Suprapubic skin (tissue), 3 donors: Measurements from ENCODE around the gene TGM2.

Experiments used
- CTCF ChIP-seq, 2 donors: fragments of 200-600 bp in 1 of 2; fragments of 450-650 bp in 1 of 2; sonication (generic) in 1 of 2; IDR thresholded peaks; one replicate each; pipeline ENCODE4 v1.5.1; 2016 to 2019; ENCODE audit warnings: antibody characterized with exemption in 2 of 2, mild to moderate bottlenecking in 1 of 2, moderate library complexity in 1 of 2
- POLR2A ChIP-seq, 2 donors: fragments of 450-650 bp; IDR thresholded peaks; one replicate each; pipeline ENCODE4 v1.6.1; 2017; ENCODE audit warnings: antibody characterized with exemption in 2 of 2, mild to moderate bottlenecking in 2 of 2, moderate library complexity in 2 of 2

- TF ChIP-seq CTCF (IDR thresholded peaks at IDR 0.05) (no peak), POLR2A (IDR thresholded peaks at IDR 0.05) (no peak)
Observed at GRCh38 chr20:38141889-38142494, 23.1 kb downstream of the TGM2 start.
